AG09319 (cell line): ENCODE data around the gene MAPK12.
A peak's percentile ranks its signal among the peaks of the same experiment; 100 is the strongest.

Experiments
- DNase-seq: peaks from one replicate; pipeline ENCODE4 v3.0.0-alpha.2; 2010; ENCODE audit warnings: low read depth; ENCODE audit errors: extremely low read depth
- CTCF ChIP-seq: IDR thresholded peaks from 2 replicates; pipeline ENCODE4 v1.5.1; 2011; ENCODE audit warnings: low read depth, mild to moderate bottlenecking, inconsistent platforms, low read length, moderate library complexity

The MAPK12 gene

GRCh38 chr22:50221410-50222300 is 39.8 kb downstream of the MAPK12 start:
- no peak for TF ChIP-seq CTCF
- DNase-seq: no peak

GRCh38 chr22:50220603-50221409 is 40.7 kb downstream of the MAPK12 start:
- no peak for TF ChIP-seq CTCF
- no peak for DNase-seq

- DNase-seq: no peak
- no peak for TF ChIP-seq CTCF
Observed at GRCh38 chr22:50219800-50220602, 41.5 kb downstream of the MAPK12 start.

- DNase-seq: peak; percentile 43
- no peak for TF ChIP-seq CTCF
Observed at GRCh38 chr22:50218996-50219727, 42.3 kb downstream of the MAPK12 start.

GRCh38 chr22:50218153-50218995 is 43.1 kb downstream of the MAPK12 start:
- no peak for DNase-seq
- no peak for TF ChIP-seq CTCF

- TF ChIP-seq CTCF: no peak
Observed at GRCh38 chr22:50217543-50218152, 43.8 kb downstream of the MAPK12 start.

More at GRCh38 chr22:50217543-50218152, 43.8 kb downstream of the MAPK12 start:
- no peak for DNase-seq
